ENCODE data around the gene SESN3.
A peak's percentile ranks its signal among the peaks of the same experiment; 100 is the strongest.
"Not testable (repeated sequence)": the region's sequence is repeated elsewhere in the genome, so short reads cannot be mapped to it uniquely, and the experiment has no call there.

Gene SESN3

DNA sequence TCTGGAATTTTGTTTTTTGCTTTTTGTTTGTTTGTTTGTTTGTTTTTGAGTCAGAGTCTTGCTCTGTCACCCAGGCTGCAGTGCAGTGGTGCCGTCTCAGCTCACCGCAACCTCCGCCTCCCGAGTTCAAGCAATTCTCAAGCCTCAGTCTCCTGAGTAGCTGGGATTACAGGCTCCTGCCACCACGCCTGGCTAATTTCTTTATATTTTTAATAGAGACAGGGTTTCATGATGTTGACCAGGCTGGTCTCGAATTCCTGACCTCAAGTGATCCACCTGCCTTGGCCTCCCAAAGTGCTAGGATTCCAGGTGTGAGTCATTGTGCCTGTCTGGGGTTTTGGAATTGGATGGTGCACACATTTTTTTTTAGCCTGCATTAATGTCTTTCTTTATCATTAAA lies 20.9 kb upstream of the SESN3 start:
- DNase-seq (ENCODE audit: low read depth, low spot score), result not testable (repeated sequence)

DNA sequence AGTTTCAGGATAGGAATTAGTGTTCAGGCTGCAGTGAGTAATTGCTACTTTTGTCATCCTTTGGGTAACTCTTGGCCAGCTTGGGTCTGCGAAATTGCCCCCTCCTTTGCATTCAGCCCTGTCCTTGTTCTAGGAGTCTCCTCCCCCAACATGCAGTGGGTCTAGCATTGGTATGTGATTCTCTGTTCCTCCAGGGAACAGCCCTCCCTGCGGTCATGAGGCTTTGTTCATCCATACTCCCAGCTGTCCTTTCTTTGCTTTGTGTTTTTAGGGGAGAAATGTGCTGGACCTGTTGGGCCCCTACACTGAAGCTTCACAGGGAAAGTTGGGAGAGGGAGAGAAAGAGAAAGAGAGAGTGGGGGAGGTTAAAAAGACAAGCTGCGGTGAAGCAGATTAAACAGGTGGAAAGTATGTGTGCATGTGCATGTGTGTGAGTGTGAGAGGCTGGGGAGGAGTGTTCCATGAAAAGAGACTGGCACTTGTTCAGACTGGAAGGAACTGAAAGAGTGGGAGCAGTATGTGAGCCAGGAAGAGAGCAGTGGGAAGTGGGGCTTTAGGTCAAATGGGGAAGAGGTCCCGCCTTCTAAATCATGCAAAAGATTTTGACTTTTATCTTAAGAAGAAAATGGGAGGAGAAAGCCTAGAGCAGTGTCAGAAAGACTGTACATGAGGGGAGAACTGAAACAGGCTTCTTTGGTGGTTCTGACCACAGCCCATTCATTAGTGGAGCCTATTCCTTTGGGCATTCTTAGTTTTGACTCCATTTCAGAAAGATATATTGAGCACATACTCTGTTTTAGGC lies 17.9 kb upstream of the SESN3 start:
- peak; percentile 79 for DNase-seq (ENCODE audit: low read depth, low spot score)

DNA sequence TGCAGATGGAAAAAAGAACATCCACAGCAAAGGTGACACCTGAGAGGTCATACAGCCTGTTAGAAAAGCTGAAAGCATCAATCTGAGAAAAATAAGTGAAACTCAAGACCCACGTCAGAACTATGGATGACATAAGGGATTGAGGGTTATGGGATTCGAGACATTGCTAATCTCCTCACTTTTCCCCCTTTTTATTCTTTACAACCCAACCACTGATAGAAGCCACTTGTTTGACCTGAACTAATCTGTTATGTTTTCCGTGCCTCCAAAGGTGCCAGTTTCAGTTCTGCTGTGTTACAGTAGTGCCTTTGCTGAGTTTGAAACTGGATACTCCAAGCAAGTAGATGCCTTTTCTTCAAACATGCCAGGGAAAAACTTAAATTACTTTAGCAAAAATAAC lies 16.9 kb upstream of the SESN3 start:
- no peak for DNase-seq (ENCODE audit: low read depth, low spot score)

DNA sequence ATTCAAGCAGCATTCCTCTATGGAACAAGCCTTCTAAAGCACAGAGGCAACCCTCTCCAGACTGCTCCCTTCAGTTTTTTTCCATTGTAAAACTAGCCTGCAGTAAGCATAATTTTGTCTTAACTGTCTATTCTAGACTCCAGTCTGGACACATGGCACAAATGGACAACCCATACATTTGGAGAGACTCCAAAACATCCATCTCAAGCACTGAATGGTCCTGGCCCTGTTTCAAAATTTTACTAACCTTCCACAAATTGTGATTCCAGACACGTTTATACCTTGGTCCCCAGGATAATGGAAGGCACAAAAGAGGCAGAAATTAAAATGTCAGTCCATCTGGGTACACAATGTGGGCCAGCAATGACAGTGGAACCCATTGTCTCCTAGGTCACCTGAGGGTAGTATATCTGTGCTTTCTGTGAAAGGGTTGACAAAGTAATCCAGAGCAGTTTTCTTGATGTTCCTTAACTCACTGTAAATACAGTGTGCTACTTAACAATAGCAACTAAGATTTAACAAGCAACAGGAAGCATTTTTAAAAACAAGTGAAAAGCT lies 16.2 kb upstream of the SESN3 start:
- no peak for DNase-seq (ENCODE audit: low read depth, low spot score)

DNA sequence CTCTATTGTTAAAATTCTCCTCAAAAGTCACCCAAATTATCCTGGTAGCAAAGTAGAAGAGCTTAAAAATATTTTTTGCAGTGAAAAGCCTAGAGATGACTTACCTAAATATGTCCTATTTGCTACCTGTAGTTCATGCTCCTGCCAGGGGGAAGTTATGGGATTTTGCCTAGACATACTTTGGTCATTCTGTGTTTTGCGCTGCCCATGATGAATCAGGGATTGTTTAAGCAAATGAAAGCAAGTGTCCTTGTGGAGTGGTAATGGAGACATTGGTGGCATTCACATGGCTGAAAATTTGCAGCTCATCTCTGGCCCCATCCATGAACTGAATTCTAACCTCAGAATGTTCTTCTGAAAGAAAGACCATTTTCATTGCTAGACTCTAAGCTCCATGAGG lies 14.6 kb upstream of the SESN3 start:
- no peak for DNase-seq (ENCODE audit: low read depth, low spot score)

DNA sequence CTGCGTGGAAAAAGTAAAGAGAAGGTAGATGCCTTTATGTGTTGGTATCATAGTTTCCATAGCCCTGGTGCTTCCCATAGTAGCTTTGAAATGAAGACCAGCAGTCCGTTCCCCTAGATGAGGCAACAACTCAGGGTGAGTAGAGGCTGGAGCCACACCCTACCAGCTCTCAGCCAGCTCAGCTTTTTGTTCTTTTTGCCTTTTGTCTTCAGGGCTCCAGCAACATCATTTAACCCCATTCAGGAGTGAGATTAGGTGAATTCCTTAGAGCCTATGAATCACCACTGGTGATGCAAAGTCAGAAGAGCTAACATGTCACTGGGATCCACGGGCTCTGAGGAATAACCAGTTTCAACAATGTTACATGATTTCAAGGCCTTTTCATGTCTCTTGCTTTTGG lies 14.0 kb upstream of the SESN3 start:
- peak; percentile 81 for DNase-seq (ENCODE audit: low read depth, low spot score)

DNA sequence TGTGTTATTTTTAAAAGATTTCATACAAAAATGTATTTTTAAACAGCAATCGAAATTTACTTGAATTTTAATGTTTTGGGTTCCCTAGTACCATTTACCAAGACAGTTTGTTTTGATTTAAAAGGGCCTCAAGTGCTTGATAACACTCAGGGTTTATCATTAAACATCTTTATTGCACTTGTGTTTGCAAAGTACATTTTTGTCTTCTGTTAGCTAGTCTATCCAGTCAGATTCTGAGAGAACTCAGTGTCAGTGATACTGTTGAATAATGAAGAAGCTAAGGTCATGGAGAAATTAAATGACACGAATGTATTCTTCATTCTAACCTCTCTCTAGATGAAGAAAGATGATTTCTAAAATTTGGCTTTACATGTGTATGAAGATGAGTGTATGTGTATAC lies 12.7 kb upstream of the SESN3 start:
- DNase-seq (ENCODE audit: low read depth, low spot score), result no peak

DNA sequence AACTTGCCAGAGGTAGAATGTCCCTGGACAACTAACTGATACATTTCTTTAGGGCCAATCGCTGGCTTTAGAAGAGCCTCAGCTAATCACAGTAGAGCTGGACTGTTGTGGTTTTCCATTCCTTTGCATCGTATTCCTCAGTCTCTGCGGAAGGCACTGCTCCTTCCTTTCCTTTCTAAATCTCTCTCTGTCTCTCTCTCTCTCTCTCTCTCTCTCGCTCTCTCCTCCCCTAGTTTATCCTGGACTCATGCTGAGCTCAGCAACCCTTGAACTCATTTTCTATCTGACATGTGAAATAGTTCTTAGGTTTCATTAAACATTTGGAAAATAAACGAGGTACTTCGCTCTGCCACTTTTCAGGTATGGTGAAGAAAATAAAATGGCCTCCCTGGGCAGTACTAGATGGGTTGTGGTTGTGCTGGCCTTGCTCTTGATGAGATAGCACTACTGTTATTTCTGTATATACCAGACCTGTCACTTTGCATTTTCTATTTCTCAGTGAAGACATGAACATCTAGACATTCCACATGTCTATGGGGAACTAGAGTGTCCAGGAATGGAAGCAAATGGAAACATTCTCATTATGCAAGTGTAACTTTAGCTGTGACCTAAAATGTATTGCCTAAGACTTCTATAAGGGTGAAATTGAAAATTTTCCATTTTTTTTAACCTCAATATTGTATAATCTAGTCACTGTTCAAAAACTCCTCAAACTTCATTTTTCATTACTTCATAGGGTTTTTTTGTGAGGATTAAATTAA lies 12.0 kb upstream of the SESN3 start:
- DNase-seq (ENCODE audit: low read depth, low spot score), result no peak

DNA sequence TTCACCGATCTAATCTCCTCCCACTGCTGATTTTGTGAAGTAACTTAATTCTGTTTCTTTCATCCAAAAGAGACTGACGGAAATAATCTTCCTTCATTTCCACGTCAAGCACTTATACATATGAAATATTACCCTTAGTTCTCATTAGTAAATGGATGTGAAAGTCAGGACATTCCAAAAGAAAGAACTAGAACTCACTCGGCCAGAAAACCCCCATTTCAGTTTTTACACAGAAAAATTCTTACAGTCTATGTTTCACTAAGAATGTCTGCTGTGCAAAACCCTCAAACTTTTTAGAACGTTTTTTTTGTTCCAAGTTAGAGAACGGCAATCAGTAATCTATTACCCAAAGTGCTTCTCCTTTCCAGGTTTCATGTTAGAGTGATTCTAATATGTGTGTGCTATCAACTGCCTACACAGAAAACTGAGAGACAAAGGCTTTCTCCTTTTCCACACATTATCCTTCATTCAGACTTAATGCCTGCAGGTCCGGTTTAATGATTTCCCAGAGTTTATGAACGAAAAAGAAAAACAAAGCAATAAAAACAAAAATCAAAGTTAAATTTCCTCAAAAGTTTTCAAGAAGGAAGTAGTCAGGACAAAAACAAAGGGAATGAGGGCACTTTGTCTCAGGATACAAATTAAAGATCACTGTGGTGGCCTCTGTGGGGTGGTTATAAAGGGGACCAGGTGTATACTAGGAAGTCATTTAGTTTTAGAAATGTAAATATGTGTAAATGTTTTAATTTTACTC lies 11.3 kb upstream of the SESN3 start:
- no peak for DNase-seq (ENCODE audit: low read depth, low spot score)

DNA sequence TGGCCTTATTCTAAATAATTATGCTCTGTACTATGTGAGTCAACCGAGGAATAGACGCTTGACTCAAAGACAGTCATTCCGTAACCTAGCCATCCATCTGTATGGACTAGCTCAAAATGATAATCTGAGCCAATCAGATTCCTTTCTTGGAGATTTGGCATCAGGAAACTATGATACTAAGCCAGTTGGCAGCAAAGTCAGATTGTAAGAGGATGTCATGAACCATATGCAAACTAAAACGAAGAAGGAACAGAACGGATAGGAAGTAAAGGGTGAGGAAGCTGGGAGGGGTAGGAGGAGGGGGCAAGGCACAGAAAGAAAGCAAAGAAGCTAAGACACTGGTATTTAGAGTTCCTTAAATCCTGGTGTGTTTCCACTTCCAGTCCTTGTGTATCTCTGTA lies 10.7 kb upstream of the SESN3 start:
- no peak for DNase-seq (ENCODE audit: low read depth, low spot score)

DNA sequence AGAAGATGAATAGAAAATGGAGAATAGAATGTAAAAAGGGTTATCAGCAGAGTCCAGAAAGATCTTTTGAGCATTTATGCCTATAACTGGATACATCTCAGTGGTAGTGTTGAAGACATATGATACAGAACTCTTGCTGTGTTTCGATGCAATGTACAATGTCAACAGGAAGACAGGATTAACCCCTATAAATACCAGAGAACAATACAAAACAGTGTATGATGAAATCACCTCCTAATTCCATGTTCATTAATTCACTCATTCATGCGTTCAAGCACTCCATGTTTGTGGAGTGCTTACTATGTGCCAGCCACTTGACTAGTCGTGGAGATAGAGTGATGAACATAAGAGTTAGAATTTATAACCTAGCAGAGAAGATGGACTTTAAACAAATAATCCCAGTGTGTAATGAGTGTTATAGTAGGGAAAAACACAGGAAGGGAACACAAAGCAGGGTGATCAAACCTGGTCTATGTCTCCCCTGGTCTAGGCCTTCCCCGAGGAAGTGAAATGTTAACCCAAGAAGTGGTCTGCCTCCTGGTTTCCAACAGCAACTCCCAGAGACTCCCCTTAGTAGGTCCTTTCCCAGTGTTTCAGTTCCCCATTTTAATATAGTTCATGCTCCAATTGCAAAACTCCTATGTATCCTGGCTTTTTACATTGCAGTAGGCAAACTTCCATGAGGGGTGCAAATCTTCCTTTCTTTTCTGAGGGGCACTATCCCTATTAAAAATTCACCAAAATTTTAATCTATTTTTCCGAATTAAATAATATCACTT lies 9.1 kb upstream of the SESN3 start:
- no peak for DNase-seq (ENCODE audit: low read depth, low spot score)

DNA sequence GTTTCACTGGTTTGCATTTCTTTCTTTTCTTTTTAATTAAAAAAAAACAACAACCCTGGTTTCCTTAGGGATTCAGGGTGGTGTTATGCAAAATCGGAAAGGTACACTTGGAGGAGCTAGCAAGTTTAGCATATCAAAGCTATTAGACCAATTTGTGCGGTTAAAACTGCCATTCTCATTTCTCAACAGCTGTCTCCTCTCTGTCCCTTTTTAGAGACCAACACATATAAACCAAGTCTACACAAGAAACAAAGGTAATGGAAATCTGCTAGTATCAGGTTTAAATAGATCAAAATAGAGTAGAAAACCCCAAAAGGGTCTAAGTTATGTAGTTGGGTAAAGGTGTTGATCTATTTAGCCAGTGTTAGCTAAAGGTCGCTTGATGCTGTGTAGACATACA lies 1.7 kb upstream of the SESN3 start:
- no peak for DNase-seq (ENCODE audit: low read depth, low spot score)

DNA sequence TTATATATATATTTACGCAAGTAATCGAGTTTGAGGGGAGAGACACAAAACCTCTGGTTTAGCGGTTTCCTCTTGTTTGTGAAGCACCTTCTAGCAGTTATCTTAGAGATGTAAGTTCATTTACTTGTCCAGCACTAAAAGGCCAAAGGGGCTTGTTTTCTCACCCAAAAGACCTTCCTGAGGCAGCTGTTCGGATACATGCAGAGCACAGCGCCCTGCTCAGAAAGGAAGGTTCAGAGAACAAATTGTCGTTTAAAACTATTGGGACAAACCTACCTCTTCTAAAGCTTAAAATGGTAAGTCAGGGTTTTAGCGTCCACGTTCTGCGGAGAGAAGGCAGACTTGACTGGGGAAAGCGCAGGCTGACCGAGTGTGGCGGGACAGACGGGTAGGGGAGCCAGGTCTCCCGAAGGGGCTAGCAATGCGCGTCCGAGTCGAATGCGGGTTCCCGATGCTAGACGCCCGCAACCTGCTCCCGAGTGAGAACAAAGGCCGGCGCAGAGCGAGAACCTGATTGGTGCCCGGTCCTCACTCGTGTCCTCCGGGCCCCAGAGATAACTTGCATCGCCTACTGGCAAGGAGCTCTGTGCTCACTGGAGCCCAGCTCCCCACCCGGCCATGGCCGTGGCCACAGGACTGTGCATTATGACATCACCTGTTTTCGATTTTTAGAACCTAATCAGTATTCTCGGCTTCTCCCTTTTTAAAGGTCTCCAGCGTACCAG lies 1.0 kb upstream of the SESN3 start:
- DNase-seq (ENCODE audit: low read depth, low spot score), result peak; percentile 81

DNA sequence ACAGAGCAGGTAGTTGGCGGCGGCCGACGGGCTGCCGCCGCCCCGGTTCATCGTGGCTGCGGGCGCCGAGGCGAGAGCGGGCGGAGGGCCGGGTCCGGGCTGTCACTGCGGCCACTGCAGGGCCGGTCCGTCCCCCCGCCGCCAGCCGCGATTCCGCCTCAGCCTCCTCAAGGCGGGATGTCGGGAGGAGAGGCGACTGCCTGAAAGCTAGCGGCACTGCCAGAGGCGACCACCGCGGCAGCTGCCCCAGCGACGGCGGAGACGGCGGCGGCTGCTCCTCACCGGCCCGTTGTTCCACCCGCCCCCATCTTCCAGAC lies 234 bp downstream of the SESN3 start:
- no peak for DNase-seq (ENCODE audit: low read depth, low spot score)

DNA sequence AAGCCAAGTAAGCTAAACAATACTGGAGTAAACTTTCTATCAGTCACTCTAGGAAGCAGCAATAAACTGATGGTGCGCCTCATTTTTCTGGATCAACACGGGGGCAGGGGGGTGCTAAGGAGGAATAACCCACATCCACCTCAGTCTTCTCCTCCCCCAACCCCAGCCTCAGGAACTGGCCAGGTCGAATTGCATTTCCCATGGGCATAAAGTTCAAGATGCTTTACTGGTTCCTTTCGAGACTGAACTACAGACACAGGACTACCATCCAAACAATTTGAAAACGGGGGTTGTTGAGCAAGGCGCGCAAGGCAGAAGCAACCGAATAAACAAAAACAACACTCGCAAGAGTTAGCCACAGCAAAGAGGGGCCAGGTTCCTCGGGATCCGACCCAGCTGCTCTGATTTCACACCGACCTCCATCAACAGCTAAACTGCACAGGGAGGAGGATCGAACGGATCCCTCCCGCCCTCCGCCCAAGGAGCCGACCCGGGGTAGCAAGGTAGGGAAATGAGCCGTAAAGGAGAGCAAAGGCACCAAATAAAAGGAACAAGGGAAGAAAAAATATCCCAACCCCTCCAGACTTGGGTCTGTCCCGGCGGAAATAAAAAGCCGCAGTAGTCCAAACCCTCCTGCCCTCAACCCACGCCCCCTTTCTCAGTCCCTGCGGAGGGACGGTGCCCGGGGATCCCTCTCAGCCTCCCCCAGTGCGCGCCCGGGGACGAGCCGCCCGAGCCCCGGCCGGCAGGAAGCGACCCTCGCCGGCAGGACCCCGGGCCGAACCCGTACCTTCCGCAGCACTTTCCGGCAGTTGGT lies 801 bp downstream of the SESN3 start:
- DNase-seq (ENCODE audit: low read depth, low spot score), result peak; percentile 53

DNA sequence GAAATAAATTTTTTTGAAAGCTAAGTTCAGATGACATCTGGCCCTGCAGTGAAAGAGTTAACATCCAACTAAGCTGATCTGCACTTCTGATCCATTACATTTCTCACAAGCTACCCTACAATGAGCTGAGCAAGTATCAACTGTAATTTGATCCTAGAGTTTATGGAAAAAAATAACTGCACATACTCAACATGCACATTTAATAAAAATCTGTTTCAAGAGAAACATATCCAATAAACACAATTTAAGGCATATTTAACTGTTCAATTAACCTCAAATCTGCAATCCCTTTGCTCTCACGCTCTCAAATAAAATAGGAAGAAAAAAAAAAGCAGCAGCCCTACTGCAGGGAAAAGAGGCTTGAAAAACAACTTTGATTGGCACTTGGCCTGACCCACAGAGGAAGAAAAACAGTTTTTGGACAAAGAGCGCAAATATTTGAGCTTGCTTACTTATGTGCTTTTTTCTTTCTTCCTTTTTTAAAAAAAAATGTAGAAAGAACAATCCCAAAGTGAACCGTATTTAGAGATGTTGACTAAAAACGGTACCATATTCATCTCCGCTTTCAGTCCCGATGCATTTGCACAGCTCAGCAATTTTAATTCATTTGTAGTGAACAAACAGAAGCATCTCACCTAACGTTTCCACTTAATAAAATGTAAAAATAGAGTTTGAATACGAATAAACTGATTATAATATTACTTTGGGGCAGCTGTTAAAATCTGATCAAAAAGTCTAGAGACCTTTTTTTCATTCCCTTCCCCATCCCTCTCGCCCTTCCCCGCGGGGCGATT lies 1.6 kb downstream of the SESN3 start:
- no peak for DNase-seq (ENCODE audit: low read depth, low spot score)

DNA sequence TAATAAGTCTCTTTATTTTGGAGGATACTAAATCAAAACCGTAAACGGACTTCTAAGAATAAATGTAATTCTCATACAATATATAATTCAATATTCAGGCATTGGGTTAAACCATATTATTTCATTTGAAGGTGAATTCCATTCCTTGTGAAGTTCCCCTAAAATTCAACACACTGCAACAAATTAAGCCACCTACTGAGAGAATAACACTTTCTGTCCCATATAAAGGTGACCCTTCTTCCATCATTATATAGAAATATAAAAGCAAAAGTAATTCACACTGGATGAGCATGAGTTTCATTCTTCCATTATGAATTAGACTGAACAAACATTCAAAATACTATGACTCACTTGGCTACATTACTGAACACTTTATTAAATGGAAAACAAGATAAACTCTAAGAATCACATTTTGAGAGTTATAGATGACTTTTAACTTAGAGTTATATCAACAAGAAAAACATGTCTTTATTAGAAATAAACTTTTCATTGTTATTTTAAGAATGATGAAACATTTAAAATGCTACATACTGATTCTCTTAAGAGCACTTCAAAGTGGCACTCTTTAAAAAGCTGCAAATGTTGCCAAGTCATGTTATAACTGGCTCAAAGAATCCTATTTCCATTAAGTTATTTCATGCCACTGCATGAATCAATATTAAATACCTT lies 2.8 kb downstream of the SESN3 start:
- DNase-seq (ENCODE audit: low read depth, low spot score), result no peak

DNA sequence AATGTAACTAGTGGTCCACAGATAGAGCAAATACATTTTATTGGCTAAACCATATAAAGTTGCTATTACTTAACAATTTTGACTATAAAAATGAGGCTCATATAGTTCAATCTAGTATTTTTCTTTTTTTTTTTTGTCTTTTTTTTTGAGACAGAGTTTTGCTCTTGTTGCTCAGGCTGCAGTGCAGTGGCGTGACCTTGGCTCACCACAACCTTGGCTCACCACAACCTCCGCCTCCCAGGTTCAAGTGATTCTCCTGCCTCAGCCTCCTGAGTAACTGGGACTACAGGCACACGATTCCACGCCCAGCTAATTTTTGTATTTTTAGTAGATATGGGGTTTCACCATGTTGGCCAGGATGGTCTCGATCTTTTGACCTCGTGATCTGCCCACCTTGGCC lies 3.9 kb downstream of the SESN3 start:
- DNase-seq (ENCODE audit: low read depth, low spot score), result not testable (repeated sequence)

DNA sequence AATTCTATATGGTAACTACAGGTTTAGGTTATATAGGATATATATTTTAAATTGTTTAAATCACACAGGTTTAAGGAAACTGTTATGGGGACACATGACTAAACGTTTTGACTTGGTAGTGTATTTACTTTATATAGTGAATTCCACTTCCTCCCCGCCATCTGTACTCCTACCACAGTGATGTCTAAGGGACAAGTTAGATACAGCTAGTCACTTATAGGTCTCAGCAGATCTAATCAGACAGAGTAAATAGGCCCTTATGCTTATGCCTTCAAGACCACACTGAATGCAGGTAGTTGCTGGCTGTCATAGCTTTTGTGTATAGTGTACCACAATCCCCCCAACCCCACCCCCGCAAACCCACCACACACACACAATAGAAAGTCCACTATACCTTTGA lies 8.2 kb downstream of the SESN3 start:
- no peak for DNase-seq (ENCODE audit: low read depth, low spot score)

All from ELF-1 (cell line).